ENCODE measurements around the gene PSMC3.
A peak's percentile ranks its signal among the peaks of the same experiment; 100 is the strongest.

PSMC3 gene

DNA sequence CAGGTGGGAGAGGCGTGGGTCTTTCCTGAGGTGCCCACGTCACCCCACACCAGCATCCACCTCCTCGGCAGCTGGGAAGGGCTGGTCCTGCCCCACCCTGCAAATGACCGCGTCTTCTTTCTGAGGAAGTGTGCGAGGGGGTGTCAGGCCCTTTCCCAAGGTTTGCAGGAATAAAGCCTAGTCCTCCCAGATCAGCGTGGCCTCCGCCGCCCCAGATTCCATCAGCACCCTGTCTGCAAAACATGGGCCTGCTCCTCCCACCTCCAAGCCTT lies 32.3 kb downstream of the PSMC3 start:
- Histone ChIP-seq H4K20me1 (ENCODE audit: insufficient read depth) (no peaks in the 10 kb centered on the region), H3K9ac (no peak overlapping the region), H3K36me3 (ENCODE audit: insufficient read depth) (no peaks in the 10 kb centered on the region), H3K4me3 (IDR thresholded peaks at IDR 0.05; ENCODE audit: insufficient read depth, low read depth, low read length) (no peak overlapping the region), H3K4me1 (ENCODE audit: low read depth, poor library complexity, severe bottlenecking) (peaks cover 21% of the 10 kb centered on the region), H3K79me2 (ENCODE audit: insufficient read depth, low read depth) (no peaks in the 10 kb centered on the region), H3K4me2 (peak overlapping the region; percentile 69; the same call in 1 of the 2 replicates), H3K27ac (no peak overlapping the region), H3K27me3 (ENCODE audit: insufficient read depth, low read depth) (no peaks in the 10 kb centered on the region), H2AFZ (ENCODE audit: low read depth) (peak overlapping the region; percentile 83; the same call in 1 of the 2 replicates)
- TF ChIP-seq, protein P1, sequence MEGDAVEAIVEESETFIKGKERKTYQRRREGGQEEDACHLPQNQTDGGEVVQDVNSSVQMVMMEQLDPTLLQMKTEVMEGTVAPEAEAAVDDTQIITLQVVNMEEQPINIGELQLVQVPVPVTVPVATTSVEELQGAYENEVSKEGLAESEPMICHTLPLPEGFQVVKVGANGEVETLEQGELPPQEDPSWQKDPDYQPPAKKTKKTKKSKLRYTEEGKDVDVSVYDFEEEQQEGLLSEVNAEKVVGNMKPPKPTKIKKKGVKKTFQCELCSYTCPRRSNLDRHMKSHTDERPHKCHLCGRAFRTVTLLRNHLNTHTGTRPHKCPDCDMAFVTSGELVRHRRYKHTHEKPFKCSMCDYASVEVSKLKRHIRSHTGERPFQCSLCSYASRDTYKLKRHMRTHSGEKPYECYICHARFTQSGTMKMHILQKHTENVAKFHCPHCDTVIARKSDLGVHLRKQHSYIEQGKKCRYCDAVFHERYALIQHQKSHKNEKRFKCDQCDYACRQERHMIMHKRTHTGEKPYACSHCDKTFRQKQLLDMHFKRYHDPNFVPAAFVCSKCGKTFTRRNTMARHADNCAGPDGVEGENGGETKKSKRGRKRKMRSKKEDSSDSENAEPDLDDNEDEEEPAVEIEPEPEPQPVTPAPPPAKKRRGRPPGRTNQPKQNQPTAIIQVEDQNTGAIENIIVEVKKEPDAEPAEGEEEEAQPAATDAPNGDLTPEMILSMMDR (conservative IDR thresholded peaks at IDR 0.05; ENCODE audit: low read depth, low read length): no peak

GRCh38 chr11:47393163-47394049 lies 32.8 kb downstream of the PSMC3 start:
- H3K36me3 ChIP-seq (ENCODE audit: insufficient read depth): no peaks in the 10 kb centered on the region
- H3K4me1 ChIP-seq (ENCODE audit: low read depth, poor library complexity, severe bottlenecking): peaks cover 21% of the 10 kb centered on the region
- H3K27ac ChIP-seq: peak overlapping the region; percentile 37
- TF ChIP-seq, protein P1 (conservative IDR thresholded peaks at IDR 0.05; ENCODE audit: low read depth, low read length): no peak
- H4K20me1 ChIP-seq (ENCODE audit: insufficient read depth): no peaks in the 10 kb centered on the region
- no peak overlapping the region for H3K4me3 ChIP-seq (IDR thresholded peaks at IDR 0.05; ENCODE audit: insufficient read depth, low read depth, low read length)
- H3K79me2 ChIP-seq (ENCODE audit: insufficient read depth, low read depth): no peaks in the 10 kb centered on the region
- H2AFZ ChIP-seq (ENCODE audit: low read depth): peak overlapping the region; percentile 83
- H3K4me2 ChIP-seq: peak overlapping the region; percentile 69; the same call in 1 of the 2 replicates
- peak overlapping the region; percentile 19; the same call in 1 of the 2 replicates for H3K9ac ChIP-seq
- no peaks in the 10 kb centered on the region for H3K27me3 ChIP-seq (ENCODE audit: insufficient read depth, low read depth)

GRCh38 chr11:47392546-47393162 lies 33.6 kb downstream of the PSMC3 start:
- peak overlapping the region; percentile 19; the same call in 1 of the 2 replicates for H3K9ac ChIP-seq
- peaks cover 21% of the 10 kb centered on the region for H3K4me1 ChIP-seq (ENCODE audit: low read depth, poor library complexity, severe bottlenecking)
- H3K36me3 ChIP-seq (ENCODE audit: insufficient read depth): no peaks in the 10 kb centered on the region
- H2AFZ ChIP-seq (ENCODE audit: low read depth): peak overlapping the region; percentile 83; the same call in 1 of the 2 replicates
- no peaks in the 10 kb centered on the region for H3K79me2 ChIP-seq (ENCODE audit: insufficient read depth, low read depth)
- no peak overlapping the region for H3K4me3 ChIP-seq (IDR thresholded peaks at IDR 0.05; ENCODE audit: insufficient read depth, low read depth, low read length)
- H3K27me3 ChIP-seq (ENCODE audit: insufficient read depth, low read depth): no peaks in the 10 kb centered on the region
- peak overlapping the region; percentile 37; the same call in 1 of the 2 replicates for H3K27ac ChIP-seq
- TF ChIP-seq, protein P1 (conservative IDR thresholded peaks at IDR 0.05; ENCODE audit: low read depth, low read length): no peak
- H4K20me1 ChIP-seq (ENCODE audit: insufficient read depth): no peaks in the 10 kb centered on the region
- 0 out of 2 replicates have a peak overlapping the region, but pooled peaks have one; percentile 69 for H3K4me2 ChIP-seq

DNA sequence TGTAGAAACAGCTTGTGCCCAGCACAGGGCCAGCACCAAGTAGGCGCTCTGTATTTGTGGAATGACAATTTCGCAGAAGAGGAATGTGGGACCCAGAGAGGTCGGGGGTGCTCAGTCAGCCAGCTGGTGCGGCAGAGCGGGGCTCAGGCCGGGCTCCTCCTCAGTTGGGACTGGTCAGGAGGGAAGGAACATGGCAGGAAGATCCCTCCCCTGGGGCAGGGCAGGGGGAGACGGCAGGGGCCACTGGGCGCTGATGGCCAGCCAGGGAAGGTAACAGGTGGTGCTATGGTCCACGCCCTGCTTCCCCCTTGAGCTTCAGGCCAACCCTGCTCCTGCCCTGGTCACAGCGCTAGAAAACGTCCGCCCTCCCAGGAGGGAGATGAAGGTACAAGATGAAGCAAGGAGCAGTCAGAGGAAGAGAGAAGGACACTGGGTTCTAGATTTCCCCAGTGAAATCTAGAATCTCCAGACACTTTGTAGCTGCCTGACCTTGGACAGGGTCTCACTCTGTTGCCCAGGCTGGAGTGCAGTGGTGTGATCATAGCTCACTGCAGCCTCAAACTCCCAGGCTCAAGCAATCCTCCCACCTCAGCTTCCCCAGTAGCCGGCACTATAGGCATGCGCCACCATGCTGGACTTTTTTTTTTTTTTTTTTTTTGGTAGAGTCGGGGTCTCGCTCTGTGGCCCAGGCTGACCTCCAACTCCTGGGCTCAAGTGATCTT lies 34.4 kb downstream of the PSMC3 start:
- no peak overlapping the region for H2AFZ ChIP-seq (ENCODE audit: low read depth)
- no peak overlapping the region for H3K4me2 ChIP-seq

More for the DNA sequence above, 34.4 kb downstream of the PSMC3 start:
- Histone ChIP-seq H3K4me3 (IDR thresholded peaks at IDR 0.05; ENCODE audit: insufficient read depth, low read depth, low read length) (no peak overlapping the region), H3K4me1 (ENCODE audit: low read depth, poor library complexity, severe bottlenecking) (peaks cover 21% of the 10 kb centered on the region), H3K79me2 (ENCODE audit: insufficient read depth, low read depth) (no peaks in the 10 kb centered on the region), H3K27ac (no peak overlapping the region), H3K27me3 (ENCODE audit: insufficient read depth, low read depth) (no peaks in the 10 kb centered on the region), H3K36me3 (ENCODE audit: insufficient read depth) (no peaks in the 10 kb centered on the region), H4K20me1 (ENCODE audit: insufficient read depth) (no peaks in the 10 kb centered on the region), H3K9ac (no peak overlapping the region)
- TF ChIP-seq, protein P1 (conservative IDR thresholded peaks at IDR 0.05; ENCODE audit: low read depth, low read length): no peak

Data from KMS-11 (cell line).